ENCODE measurements around the gene ASAP2.

- TF ChIP-seq CTCF (IDR thresholded peaks at IDR 0.05; ENCODE audit: low read length), result no peak
- TF ChIP-seq EZH2 (optimal IDR thresholded peaks at IDR 0.05; ENCODE audit: low read depth, low read length), result no peak
Measured at GRCh38 chr2:9169349-9170107, 37.1 kb upstream of the ASAP2 start.
